K562 (cell line): ENCODE measurements around the gene TTC23L. TPM values are rescaled to one million over a fixed set of nuclear protein-coding genes. Genes with fewer than 3 reads are reported as not detected.

Experiments
- ATAC-seq: fragments of 200-7000 bp; cut with Tn5 transposase; 3 replicates; pipeline ENCODE4 v1.9.1; 2020; ENCODE audit warnings: moderate library complexity
- BruUV-seq: library from RNA; stranded (reverse); fragments of 400-500 nt; replicated peaks from 2 replicates; lab custom pipeline; 2021; lab: Mats Ljungman, UMichigan
- CTCF ChIA-PET: fragments of 300-600 bp; formaldehyde crosslinking; extraction: SDS; loops from one replicate; lab custom pipeline; 2021; ENCODE audit warnings: low intra/inter-chr PET ratio; lab: Yijun Ruan, JAX
- POLR2A ChIA-PET: fragments of 300-600, 350-650 bp; sonication (Branson Sonifier 250); formaldehyde crosslinking; extraction: SDS; loops from one replicate; lab custom pipeline; 2021; ENCODE audit warnings: antibody characterized with exemption, inconsistent platforms; lab: Yijun Ruan, JAX
- DNase-seq, 4 experiments: peaks; one replicate each; pipeline versions ENCODE4 v3.0.0 to v3.0.0-alpha.2; 2011 to 2018; ENCODE audit warnings: low spot score in 3 of 4, mixed read lengths in 3 of 4; ENCODE audit errors: extremely low read depth in 1 of 4
- FAIRE-seq: peaks from 2 replicates; lab custom pipeline; 2011; peaks lifted over from hg19 to GRCh38; lab: Jason Lieb, UNC
- H2AFZ ChIP-seq: 2 replicates; pipeline ENCODE4 v1.6.0; 2011; ENCODE audit warnings: low read depth, low read length, control low read depth, inconsistent platforms
- H3K27ac ChIP-seq: fragments of 200-600 bp; 3 replicates; pipeline ENCODE4 v1.8.0; 2011; ENCODE audit warnings: low read depth, mild to moderate bottlenecking, control low read depth, inconsistent platforms, low read length, moderate library complexity, mixed read lengths; ENCODE audit errors: extremely low read depth
- H3K27me3 ChIP-seq, 2 experiments: fragments of 300-600 bp in 1 of 2; 2 replicates in 1 of 2; 3 replicates in 1 of 2; pipeline versions ENCODE4 v1.6.0 to v1.8.0; 2011; ENCODE audit warnings: inconsistent platforms in 2 of 2, low read length in 2 of 2, mild to moderate bottlenecking in 1 of 2, mixed read lengths in 1 of 2, moderate library complexity in 1 of 2; ENCODE audit not compliant: control insufficient read depth in 2 of 2, insufficient read depth in 2 of 2
- H3K36me3 ChIP-seq: fragments of 300-600 bp; 3 replicates; pipeline ENCODE4 v1.8.0; 2011; ENCODE audit warnings: mild to moderate bottlenecking, low read length, inconsistent platforms; ENCODE audit not compliant: control insufficient read depth, insufficient read depth
- H3K4me1 ChIP-seq, 2 experiments: fragments of 200-600 bp in 1 of 2; replicated peaks in 1 of 2; 2 replicates in 1 of 2; 3 replicates in 1 of 2; pipeline versions ENCODE4 v1.5.1 to v1.8.0; 2011; ENCODE audit warnings: inconsistent platforms in 2 of 2, low read length in 2 of 2, mild to moderate bottlenecking in 1 of 2, mixed read lengths in 1 of 2, moderate library complexity in 1 of 2; ENCODE audit not compliant: control insufficient read depth in 2 of 2, insufficient read depth in 2 of 2
- H3K4me2 ChIP-seq: 2 replicates; pipeline ENCODE4 v1.6.1; 2011; ENCODE audit warnings: low read length, control low read depth, inconsistent platforms, mixed read lengths; ENCODE audit not compliant: insufficient read depth
- H3K4me3 ChIP-seq: fragments of 200-600 bp; sonication (generic), shearing (Covaris generic); 2 replicates; pipeline ENCODE4 v1.5.1; 2016; ENCODE audit warnings: control low read depth, inconsistent platforms
- H3K79me2 ChIP-seq: fragments of 200-600 bp; 3 replicates; pipeline ENCODE4 v1.8.0; 2011; ENCODE audit warnings: low read length, inconsistent platforms; ENCODE audit not compliant: control insufficient read depth, insufficient read depth
- H3K9ac ChIP-seq, 2 experiments: 2 replicates each; pipeline versions ENCODE4 v1.6.0 to v1.6.1; 2011; ENCODE audit warnings: low read depth in 2 of 2, low read length in 2 of 2, control low read depth in 1 of 2, inconsistent platforms in 1 of 2, mild to moderate bottlenecking in 1 of 2, mixed read lengths in 1 of 2; ENCODE audit not compliant: insufficient read depth in 1 of 2
- H3K9me1 ChIP-seq: one replicate; pipeline ENCODE4 v1.6.0; 2011; ENCODE audit warnings: inconsistent platforms, mild to moderate bottlenecking, low read length, moderate library complexity; ENCODE audit not compliant: control insufficient read depth, insufficient read depth
- H3K9me3 ChIP-seq: replicated peaks from 2 replicates; pipeline ENCODE4 v1.5.1; 2011; ENCODE audit warnings: low read depth, low read length, inconsistent platforms; ENCODE audit not compliant: control insufficient read depth, insufficient read depth
- H4K20me1 ChIP-seq: replicated peaks from 2 replicates; pipeline ENCODE4 v1.6.1; 2011; ENCODE audit warnings: low read length, inconsistent platforms, mixed read lengths; ENCODE audit not compliant: control insufficient read depth, insufficient read depth
- CEBPB ChIP-seq: fragments of 450-650 bp; IDR thresholded peaks from 2 replicates; pipeline ENCODE4 v1.6.1; 2016; ENCODE audit warnings: missing genetic modification characterization, missing compliant biosample characterization
- CEBPG ChIP-seq, 3 experiments: fragments of 200-800 bp in 1 of 3; sonication (Bioruptor generic) in 1 of 3; sonication (generic) in 1 of 3; formaldehyde crosslinking in 1 of 3; IDR thresholded peaks in 2 of 3; conservative IDR thresholded peaks in 1 of 3; 2 replicates each; pipeline versions ENCODE4 v1.6.1 to v1.8.0; 2016 to 2022; ENCODE audit warnings: missing compliant biosample characterization in 2 of 3, missing genetic modification characterization in 2 of 3, mild to moderate bottlenecking in 1 of 3, missing genetic modification reagents in 1 of 3
- ZSCAN29 ChIP-seq: fragments of 450-650 bp; IDR thresholded peaks from 2 replicates; pipeline ENCODE4 v1.6.1; 2017
- WGBS: fragments of 100-300 bp; shearing (Covaris generic); methylation state at CpG from one replicate; pipeline ENCODE4 v1.1.6; 2016; ENCODE audit warnings: low coverage, mixed read lengths; ENCODE audit not compliant: insufficient coverage; ENCODE audit errors: missing lambda C conversion rate; 5-methylcytosine and 5-hydroxymethylcytosine counted together
- in situ Hi-C: fragments of 300-500 bp; cut with MboI; formaldehyde crosslinking; loops from 4 replicates; pipeline ENCODE4 v1.15.0; 2018; ENCODE audit warnings: inconsistent platforms, mixed read lengths
- intact Hi-C: fragments of 100-400 bp; cut with micrococcal nuclease; formaldehyde crosslinking; loops from 2 replicates; pipeline ENCODE4 v1.14.2; 2022
- polyA plus RNA-seq, 8 experiments: library from polyadenylated mRNA; depleted of rRNA in 4 of 8; stranded (reverse) in 5 of 8; unstranded in 3 of 8; fragments of >200 nt; fragmentation: Nextera tagmentation in 2 of 8; fragmentation: Illumina TruSeq in 1 of 8; extraction: Ambion mirVana in 2 of 8; extraction: Trizol in 1 of 8; gene quantifications; 2 replicates each; pipeline versions ENCODE4 v1.2.1 to v1.2.3, GENCODE V29; 2011 to 2014; ENCODE audit warnings: inconsistent platforms in 1 of 8, missing spikeins in 1 of 8
- total RNA-seq, 7 experiments: library from RNA; depleted of rRNA in 6 of 7; stranded (reverse); fragments of >200 nt in 6 of 7; fragmentation: Illumina TruSeq in 2 of 7; extraction: Trizol in 2 of 7; gene quantifications; 2 replicates each; pipeline versions ENCODE4 v1.2.1 to v1.2.3, GENCODE V29; 2011 to 2021; ENCODE audit warnings: low replicate concordance in 1 of 7

TTC23L gene
- total and polyA plus RNA-seq, 9 of the 15 experiments (the other 6 are each of a cell fraction or from before 2014, with no cell fraction given): 0.03 to 0.32 (median 0.14) TPM; not detected in 2

DNA sequence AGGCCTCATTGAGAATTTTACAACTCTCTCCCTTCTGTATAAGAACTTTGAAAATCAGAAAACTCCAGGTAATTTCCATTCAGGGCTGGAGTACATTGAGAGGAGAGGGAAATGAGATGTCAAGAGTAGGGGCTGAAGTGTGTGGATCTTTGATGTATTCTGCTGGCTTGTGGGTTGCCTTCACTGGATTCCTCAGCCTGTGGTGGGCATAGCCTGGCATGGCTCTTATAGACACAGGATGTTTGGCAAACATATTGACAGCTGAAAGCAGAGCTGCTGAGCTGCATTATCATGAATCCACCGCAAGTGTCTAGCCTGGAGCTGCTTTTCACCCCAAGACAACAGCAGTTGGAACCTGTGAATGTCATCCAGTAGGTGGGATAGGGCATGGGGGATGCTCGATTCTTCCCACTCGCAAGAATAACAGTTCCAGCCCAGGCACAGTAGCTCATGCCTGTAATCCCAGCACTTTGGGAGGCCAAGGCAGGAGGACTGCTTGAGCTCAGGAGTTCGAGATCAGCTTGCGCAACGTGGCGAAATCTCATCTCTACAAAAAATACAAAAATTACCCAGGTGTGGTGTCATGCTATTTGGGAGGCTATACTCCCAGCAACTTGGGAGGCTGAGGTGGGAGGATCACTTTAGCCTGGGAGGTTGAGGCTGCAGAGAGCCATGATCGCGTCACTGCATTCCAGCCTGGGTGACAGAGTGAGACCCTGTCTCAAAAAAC, 36.0 kb upstream of the TTC23L start:
- Histone ChIP-seq H3K9me3 (no peaks in the 10 kb centered on the region), H3K79me2 (no peaks in the 10 kb centered on the region), H3K27me3 (no peaks in the 10 kb centered on the region), H4K20me1 (no peaks in the 10 kb centered on the region), H3K4me1 (no peaks in the 10 kb centered on the region), H3K36me3 (peaks cover 25% of the 10 kb centered on the region; the same call in 2 of the 3 replicates), H2AFZ (no peak overlapping the region), H3K9ac (no peak overlapping the region), H3K27ac (no peak overlapping the region), H3K4me3 (no peak overlapping the region), H3K9me1 (no peaks in the 10 kb centered on the region), H3K4me2 (no peak overlapping the region)
- intact Hi-C loops: loop anchor here (10.0 kb wide), 1 partner anchor 278 kb away; no protein-coding TSS in a partner anchor
- ChIA-PET CTCF (no interaction called here), POLR2A (interaction anchor here (1.1 kb wide), 1 partner anchor 11 kb away, joined by 4 read pairs; no protein-coding TSS in a partner anchor)
- DNase-seq: no peak
- no peak for FAIRE-seq
- no peak for ATAC-seq
- BruUV-seq: no TSS peak
- WGBS: 84% methylated on average over 9 of the region's 9 CpGs
- TF ChIP-seq ZSCAN29: no peak
- peak; percentile 76 for TF ChIP-seq CEBPB (tag)
- peak; percentile 64 for TF ChIP-seq CEBPG (CRISPR knock-in tag; IDR thresholded peaks at IDR 0.05)
- peak in 1 of 2 experiments; percentile 62; a peak in 2 of 4 replicates for TF ChIP-seq CEBPG (tag; conservative IDR thresholded peaks at IDR 0.05 in 1 of 2, IDR thresholded peaks at IDR 0.05 in 1 of 2)
- in situ Hi-C loops: no loop called here
